HEK293 (cell line): ENCODE data around the gene EPHA6.

ENCODE experiments used
- CTCF ChIA-PET: fragments of 350-600 bp; formaldehyde crosslinking; extraction: SDS; loops from one replicate; lab custom pipeline; 2021; ENCODE audit warnings: antibody characterized with exemption; lab: Yijun Ruan, JAX
- POLR2A ChIA-PET: fragments of 300-600 bp; formaldehyde crosslinking; extraction: SDS; loops from one replicate; lab custom pipeline; 2020; ENCODE audit warnings: antibody characterized with exemption, inconsistent platforms; lab: Yijun Ruan, JAX
- H3K27ac ChIP-seq: fragments of 200-500 bp; sonication (Bioruptor generic); 2 replicates; pipeline ENCODE4 v1.5.1; 2014; ENCODE audit warnings: low read depth, low read length, control low read depth, inconsistent platforms; ENCODE audit errors: extremely low read depth
- H3K36me3 ChIP-seq, 2 experiments: fragments of 200-500 bp in 1 of 2; sonication (Bioruptor generic) in 1 of 2; 1 replicate in 1 of 2; 2 replicates in 1 of 2; pipeline ENCODE4 v1.5.1; 2014 to 2017; ENCODE audit warnings: inconsistent platforms in 2 of 2, low read length in 2 of 2; ENCODE audit not compliant: control insufficient read depth in 2 of 2, insufficient read depth in 1 of 2
- H3K4me1 ChIP-seq: fragments of 200-500 bp; sonication (Bioruptor generic); 2 replicates; pipeline ENCODE4 v1.5.1; 2014; ENCODE audit warnings: mild to moderate bottlenecking, low read length, inconsistent platforms; ENCODE audit not compliant: control insufficient read depth, insufficient read depth
- H3K4me3 ChIP-seq: 2 replicates; pipeline ENCODE4 v1.5.1; 2011; ENCODE audit warnings: low read depth, mild to moderate bottlenecking, control low read depth, low read length, moderate library complexity
- H3K9me3 ChIP-seq: fragments of 200-500 bp; sonication (Bioruptor generic); 2 replicates; pipeline ENCODE4 v1.5.1; 2014; ENCODE audit warnings: low read depth, low read length, inconsistent platforms; ENCODE audit not compliant: control insufficient read depth, insufficient read depth
- GFI1B ChIP-seq: fragments of 450-650 bp; formaldehyde crosslinking; IDR thresholded peaks from 2 replicates; pipeline ENCODE4 v1.5.1; 2016; ENCODE audit warnings: missing biosample characterization, missing genetic modification characterization
- GLIS2 ChIP-seq: fragments of 450-650 bp; formaldehyde crosslinking; IDR thresholded peaks from 2 replicates; pipeline ENCODE4 v1.5.1; 2016; ENCODE audit warnings: missing biosample characterization, missing genetic modification characterization
- YY1 ChIP-seq: fragments of 450-650 bp; formaldehyde crosslinking; IDR thresholded peaks from 2 replicates; pipeline ENCODE4 v1.5.1; 2018; ENCODE audit warnings: missing biosample characterization, missing genetic modification characterization
- ZFP69B ChIP-seq: fragments of 450-650 bp; formaldehyde crosslinking; IDR thresholded peaks from 2 replicates; pipeline ENCODE4 v1.5.1; 2016; ENCODE audit warnings: missing biosample characterization, missing genetic modification characterization
- ZNF132 ChIP-seq: fragments of 450-650 bp; formaldehyde crosslinking; IDR thresholded peaks from 2 replicates; pipeline ENCODE4 v1.5.1; 2017; ENCODE audit warnings: missing biosample characterization, missing genetic modification characterization, borderline replicate concordance
- ZNF266 ChIP-seq: fragments of 450-650 bp; formaldehyde crosslinking; IDR thresholded peaks from 2 replicates; pipeline ENCODE4 v1.5.1; 2016; ENCODE audit warnings: missing biosample characterization, missing genetic modification characterization, low read depth
- ZNF449 ChIP-seq: fragments of 450-650 bp; formaldehyde crosslinking; IDR thresholded peaks from 2 replicates; pipeline ENCODE4 v1.5.1; 2017; ENCODE audit warnings: missing biosample characterization, mild to moderate bottlenecking, missing genetic modification characterization, moderate library complexity
- ZNF48 ChIP-seq: fragments of 450-650 bp; formaldehyde crosslinking; IDR thresholded peaks from 2 replicates; pipeline ENCODE4 v1.5.1; 2016; ENCODE audit warnings: missing biosample characterization, missing genetic modification characterization
- ZNF513 ChIP-seq: fragments of 450-650 bp; IDR thresholded peaks from 2 replicates; pipeline ENCODE4 v1.5.1; 2018; ENCODE audit warnings: missing biosample characterization, missing genetic modification characterization
- ZNF529 ChIP-seq: fragments of 450-650 bp; formaldehyde crosslinking; IDR thresholded peaks from 2 replicates; pipeline ENCODE4 v1.5.1; 2017; ENCODE audit warnings: missing genetic modification characterization, missing biosample characterization; ENCODE audit not compliant: insufficient replicate concordance
- ZNF623 ChIP-seq: fragments of 450-650 bp; formaldehyde crosslinking; IDR thresholded peaks from 2 replicates; pipeline ENCODE4 v1.5.1; 2016; ENCODE audit warnings: missing biosample characterization, missing genetic modification characterization
- ZNF626 ChIP-seq: fragments of 450-650 bp; sonication (Bioruptor Pico); formaldehyde crosslinking; IDR thresholded peaks from 2 replicates; pipeline ENCODE4 v1.5.1; 2018; ENCODE audit warnings: missing biosample characterization, missing genetic modification characterization, inconsistent platforms
- ZNF660 ChIP-seq: fragments of 450-650 bp; IDR thresholded peaks from 2 replicates; pipeline ENCODE4 v1.5.1; 2018; ENCODE audit warnings: missing biosample characterization, mild to moderate bottlenecking, missing genetic modification characterization
- TF ChIP-seq, protein P1 (sequence below): fragments of 450-650 bp; formaldehyde crosslinking; conservative IDR thresholded peaks from 2 replicates; pipeline ENCODE4 v1.5.1; 2016; ENCODE audit warnings: low read depth, missing biosample characterization, missing genetic modification characterization
- TF ChIP-seq, protein P2 (sequence below): fragments of 450-650 bp; formaldehyde crosslinking; IDR thresholded peaks from 2 replicates; pipeline ENCODE4 v1.5.1; 2016; ENCODE audit warnings: missing biosample characterization, missing genetic modification characterization
- TF ChIP-seq, protein P3 (sequence below): fragments of 450-650 bp; formaldehyde crosslinking; IDR thresholded peaks from 2 replicates; pipeline ENCODE4 v1.5.1; 2016; ENCODE audit warnings: missing biosample characterization, missing genetic modification characterization, borderline replicate concordance

Gene EPHA6

GRCh38 chr3:96814651-96815567, 515 bp downstream of the EPHA6 start:
- Histone ChIP-seq H3K36me3 (no peaks in the 10 kb centered on the region), H3K4me1 (no peaks in the 10 kb centered on the region)
- CTCF ChIA-PET: no interaction called here
- TF ChIP-seq ZNF529 (tag by site-specific recombination): no peak
- TF ChIP-seq ZNF623 (tag by site-specific recombination): no peak
- TF ChIP-seq ZNF48 (tag by site-specific recombination): no peak
- TF ChIP-seq, protein P1, sequence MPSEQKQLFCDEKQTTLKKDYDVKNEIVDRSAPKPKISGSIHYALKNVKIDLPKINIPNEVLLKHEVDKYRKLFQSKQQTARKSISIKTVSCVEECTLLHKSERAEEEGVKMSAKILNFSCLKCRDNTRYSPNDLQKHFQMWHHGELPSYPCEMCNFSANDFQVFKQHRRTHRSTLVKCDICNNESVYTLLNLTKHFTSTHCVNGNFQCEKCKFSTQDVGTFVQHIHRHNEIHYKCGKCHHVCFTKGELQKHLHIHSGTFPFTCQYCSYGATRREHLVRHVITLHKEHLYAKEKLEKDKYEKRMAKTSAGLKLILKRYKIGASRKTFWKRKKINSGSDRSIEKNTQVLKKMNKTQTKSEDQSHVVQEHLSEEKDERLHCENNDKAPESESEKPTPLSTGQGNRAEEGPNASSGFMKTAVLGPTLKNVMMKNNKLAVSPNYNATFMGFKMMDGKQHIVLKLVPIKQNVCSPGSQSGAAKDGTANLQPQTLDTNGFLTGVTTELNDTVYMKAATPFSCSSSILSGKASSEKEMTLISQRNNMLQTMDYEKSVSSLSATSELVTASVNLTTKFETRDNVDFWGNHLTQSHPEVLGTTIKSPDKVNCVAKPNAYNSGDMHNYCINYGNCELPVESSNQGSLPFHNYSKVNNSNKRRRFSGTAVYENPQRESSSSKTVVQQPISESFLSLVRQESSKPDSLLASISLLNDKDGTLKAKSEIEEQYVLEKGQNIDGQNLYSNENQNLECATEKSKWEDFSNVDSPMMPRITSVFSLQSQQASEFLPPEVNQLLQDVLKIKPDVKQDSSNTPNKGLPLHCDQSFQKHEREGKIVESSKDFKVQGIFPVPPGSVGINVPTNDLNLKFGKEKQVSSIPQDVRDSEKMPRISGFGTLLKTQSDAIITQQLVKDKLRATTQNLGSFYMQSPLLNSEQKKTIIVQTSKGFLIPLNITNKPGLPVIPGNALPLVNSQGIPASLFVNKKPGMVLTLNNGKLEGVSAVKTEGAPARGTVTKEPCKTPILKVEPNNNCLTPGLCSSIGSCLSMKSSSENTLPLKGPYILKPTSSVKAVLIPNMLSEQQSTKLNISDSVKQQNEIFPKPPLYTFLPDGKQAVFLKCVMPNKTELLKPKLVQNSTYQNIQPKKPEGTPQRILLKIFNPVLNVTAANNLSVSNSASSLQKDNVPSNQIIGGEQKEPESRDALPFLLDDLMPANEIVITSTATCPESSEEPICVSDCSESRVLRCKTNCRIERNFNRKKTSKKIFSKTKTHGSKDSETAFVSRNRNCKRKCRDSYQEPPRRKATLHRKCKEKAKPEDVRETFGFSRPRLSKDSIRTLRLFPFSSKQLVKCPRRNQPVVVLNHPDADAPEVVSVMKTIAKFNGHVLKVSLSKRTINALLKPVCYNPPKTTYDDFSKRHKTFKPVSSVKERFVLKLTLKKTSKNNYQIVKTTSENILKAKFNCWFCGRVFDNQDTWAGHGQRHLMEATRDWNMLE (tag by site-specific recombination): no peak
- TF ChIP-seq ZNF660 (tag by site-specific recombination): no peak
- no peak for TF ChIP-seq YY1 (tag by site-specific recombination)
- TF ChIP-seq GFI1B (tag by site-specific recombination): no peak
- peak; percentile 67; the same call in 1 of the 2 replicates for TF ChIP-seq ZFP69B (tag by site-specific recombination)
- TF ChIP-seq GLIS2 (tag by site-specific recombination): peak; percentile 46; the same call in 1 of the 2 replicates
- TF ChIP-seq, protein P2, sequence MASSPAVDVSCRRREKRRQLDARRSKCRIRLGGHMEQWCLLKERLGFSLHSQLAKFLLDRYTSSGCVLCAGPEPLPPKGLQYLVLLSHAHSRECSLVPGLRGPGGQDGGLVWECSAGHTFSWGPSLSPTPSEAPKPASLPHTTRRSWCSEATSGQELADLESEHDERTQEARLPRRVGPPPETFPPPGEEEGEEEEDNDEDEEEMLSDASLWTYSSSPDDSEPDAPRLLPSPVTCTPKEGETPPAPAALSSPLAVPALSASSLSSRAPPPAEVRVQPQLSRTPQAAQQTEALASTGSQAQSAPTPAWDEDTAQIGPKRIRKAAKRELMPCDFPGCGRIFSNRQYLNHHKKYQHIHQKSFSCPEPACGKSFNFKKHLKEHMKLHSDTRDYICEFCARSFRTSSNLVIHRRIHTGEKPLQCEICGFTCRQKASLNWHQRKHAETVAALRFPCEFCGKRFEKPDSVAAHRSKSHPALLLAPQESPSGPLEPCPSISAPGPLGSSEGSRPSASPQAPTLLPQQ (tag by site-specific recombination): 0 out of 2 replicates have a peak, but pooled peaks have one; percentile 25
- TF ChIP-seq, protein P3, sequence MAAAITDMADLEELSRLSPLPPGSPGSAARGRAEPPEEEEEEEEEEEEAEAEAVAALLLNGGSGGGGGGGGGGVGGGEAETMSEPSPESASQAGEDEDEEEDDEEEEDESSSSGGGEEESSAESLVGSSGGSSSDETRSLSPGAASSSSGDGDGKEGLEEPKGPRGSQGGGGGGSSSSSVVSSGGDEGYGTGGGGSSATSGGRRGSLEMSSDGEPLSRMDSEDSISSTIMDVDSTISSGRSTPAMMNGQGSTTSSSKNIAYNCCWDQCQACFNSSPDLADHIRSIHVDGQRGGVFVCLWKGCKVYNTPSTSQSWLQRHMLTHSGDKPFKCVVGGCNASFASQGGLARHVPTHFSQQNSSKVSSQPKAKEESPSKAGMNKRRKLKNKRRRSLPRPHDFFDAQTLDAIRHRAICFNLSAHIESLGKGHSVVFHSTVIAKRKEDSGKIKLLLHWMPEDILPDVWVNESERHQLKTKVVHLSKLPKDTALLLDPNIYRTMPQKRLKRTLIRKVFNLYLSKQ: no peak
- TF ChIP-seq ZNF513 (tag by site-specific recombination): 0 out of 2 replicates have a peak, but pooled peaks have one; percentile 36
- no peak for TF ChIP-seq ZNF132 (tag by site-specific recombination)
- TF ChIP-seq ZNF626 (tag by site-specific recombination): no peak
- TF ChIP-seq ZNF449: no peak
- no peak for TF ChIP-seq ZNF266 (tag by site-specific recombination)
- TF ChIP-seq, all 188 proteins: peak for 4
- POLR2A ChIA-PET: interaction anchor here (0.6 to 1.1 kb wide), 4 partner anchors 8 to 28 kb away, joined by 3 to 9 read pairs (median 4); no protein-coding TSS in a partner anchor
- H3K9me3 ChIP-seq: no peaks in the 10 kb centered on the region
- H3K27ac ChIP-seq: peak overlapping the region; percentile 53; the same call in 1 of the 2 replicates
- H3K4me3 ChIP-seq: peak overlapping the region; percentile 70
